ENCODE data around the gene HDGFL2.
A peak's percentile ranks its signal among the peaks of the same experiment; 100 is the strongest.

Gene HDGFL2

DNA sequence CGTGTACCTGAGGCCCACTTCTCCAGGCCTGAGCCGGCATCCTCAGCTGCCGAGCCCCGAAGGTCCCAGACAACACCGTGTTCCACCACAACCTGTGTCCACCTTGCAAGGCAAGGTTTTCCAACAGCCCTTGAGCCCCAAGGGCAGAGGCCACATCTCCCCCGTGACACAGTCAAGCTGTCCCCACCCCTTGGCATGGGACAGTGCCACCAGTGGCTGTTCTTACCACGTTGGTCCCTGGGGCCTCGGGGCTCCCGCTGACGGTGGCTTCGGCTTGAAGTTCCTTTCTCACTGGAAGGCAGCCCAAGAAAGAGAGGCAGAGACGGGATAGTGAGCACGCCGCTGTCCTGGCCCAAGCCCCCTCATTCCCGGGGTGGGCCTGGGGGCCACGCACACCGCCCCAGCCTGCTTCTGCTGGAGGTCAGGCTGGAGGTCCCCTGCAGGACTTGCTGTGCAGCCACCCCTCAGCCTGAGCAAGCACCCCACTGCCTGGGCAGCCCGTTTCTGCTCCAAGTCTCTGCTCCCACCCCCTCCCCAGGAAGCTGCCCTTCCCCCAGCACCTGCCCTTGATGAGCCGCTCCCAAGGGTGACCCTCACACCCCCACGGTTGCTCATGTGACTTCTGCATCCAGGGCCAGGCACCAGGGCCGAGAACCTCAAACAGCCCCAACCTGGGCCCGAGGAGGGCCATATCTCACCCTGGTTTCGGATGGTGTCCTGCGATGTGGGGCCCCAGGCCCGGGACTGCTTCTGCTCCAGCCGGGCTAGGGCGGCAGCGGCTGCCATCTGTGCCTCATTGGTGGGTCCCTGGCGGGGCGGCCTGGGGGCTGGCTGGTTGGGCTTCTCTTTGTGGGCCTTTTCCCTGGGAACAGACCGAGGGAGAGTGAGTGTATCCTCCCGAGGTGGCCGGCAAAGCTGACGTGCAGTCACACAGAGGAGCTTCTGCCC, 18.6 kb upstream of the HDGFL2 start:
- no peak for DNase-seq
- Mint-ChIP-seq H3K9me3 (no peaks in the 10 kb centered on the region), H3K27ac (no peak overlapping the region), H3K27me3 (peaks cover 2% of the 10 kb centered on the region), H3K36me3 (ENCODE audit: low read depth) (peaks cover 9% of the 10 kb centered on the region), H3K4me1 (peaks cover 16% of the 10 kb centered on the region), H3K4me3 (no peak overlapping the region)
- ATAC-seq = no peak

DNA sequence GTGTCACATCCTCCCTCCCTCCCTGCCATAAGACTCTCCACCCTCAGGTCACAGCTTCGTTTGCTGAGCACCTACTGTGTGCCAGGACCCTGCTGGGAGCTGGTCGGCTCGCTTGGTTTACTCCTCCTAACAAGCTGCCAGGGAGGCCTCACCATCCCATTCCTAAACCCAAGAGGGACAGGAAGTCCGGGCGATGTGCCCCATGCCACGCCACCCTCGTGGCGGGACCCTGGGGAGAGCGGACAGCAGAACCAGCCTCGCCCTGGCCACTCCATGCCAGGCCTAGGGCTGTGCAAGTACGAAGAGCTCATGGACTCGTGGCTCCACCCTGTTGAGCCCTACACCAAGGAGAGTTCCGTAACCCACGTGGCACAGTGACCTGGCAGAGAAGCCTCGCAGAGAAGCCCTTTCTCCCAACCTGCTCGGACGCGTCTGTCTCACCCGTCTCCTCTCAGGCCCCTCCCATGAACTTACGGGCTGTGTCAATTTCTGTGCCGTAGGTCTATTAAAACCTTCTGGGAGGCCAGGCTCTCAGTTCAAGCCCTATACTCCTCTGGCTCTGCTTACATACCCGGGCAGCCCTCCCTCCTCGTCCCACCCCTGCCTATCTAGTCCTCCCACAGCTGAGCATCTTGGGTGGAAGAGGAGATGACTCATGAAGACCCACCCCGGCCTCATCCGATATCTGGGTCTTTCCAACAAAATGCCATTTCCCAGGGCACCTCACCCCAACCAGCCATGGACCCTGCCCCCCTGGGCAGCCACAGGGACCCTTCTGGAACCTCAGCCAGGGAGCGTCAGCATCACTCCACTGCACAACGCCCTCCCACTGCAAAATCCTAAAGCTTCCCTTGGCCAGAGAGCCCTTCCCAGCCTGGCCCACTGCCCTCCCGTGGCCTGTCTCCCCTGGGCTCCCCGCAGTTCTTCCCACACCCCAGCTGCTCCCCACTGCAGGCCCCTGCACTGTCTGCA, 17.1 kb upstream of the HDGFL2 start:
- peak overlapping the region; percentile 54 for H3K27ac Mint-ChIP-seq
- H3K4me3 Mint-ChIP-seq = no peak overlapping the region
- H3K4me1 Mint-ChIP-seq = peaks cover 16% of the 10 kb centered on the region
- ATAC-seq (no peak), DNase-seq (no peak)
- H3K27me3 Mint-ChIP-seq = peaks cover 2% of the 10 kb centered on the region
- no peaks in the 10 kb centered on the region for H3K9me3 Mint-ChIP-seq
- H3K36me3 Mint-ChIP-seq (ENCODE audit: low read depth) = peaks cover 6% of the 10 kb centered on the region

DNA sequence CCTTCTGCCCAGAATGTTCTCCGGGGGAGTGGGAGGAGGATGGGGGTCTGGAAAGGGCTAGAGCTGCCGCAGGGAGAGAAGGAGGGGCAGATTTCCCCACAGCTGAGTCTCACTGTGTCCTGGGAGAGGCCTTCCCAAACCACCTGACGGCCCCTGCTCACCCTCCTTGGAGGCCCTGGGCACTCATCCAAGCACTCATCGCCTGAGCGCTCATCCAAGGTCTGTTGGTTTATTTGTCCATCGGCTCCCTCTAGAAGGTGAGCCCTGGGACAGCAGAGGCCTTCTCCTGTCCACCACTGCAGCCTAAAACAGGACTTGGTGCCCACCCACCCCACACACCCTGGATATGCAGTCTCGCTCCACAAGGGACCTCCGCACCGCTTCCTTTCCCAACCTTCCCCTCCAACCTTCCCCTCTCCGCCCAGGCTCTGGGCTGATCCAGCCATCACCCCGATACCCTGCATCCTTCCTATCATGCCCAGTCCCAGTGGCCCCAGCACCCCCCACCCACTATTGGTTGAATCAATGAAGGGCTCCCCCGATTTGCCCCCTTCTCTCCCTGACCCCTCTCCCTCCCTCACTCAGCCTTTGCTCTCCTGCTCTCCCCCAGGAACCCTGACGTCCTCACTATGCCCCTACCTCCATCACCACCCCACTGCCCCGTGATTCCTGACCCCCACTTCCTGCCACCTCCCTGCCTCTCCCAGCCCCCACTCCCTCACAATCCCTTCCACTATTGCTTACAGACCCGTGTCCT, 16.2 kb upstream of the HDGFL2 start:
- Mint-ChIP-seq H3K27me3 (peaks cover 2% of the 10 kb centered on the region), H3K9me3 (no peaks in the 10 kb centered on the region), H3K4me3 (peak overlapping the region; percentile 88), H3K4me1 (peaks cover 16% of the 10 kb centered on the region), H3K27ac (peak overlapping the region; percentile 87), H3K36me3 (ENCODE audit: low read depth) (peaks cover 3% of the 10 kb centered on the region)
- ATAC-seq (no peak), DNase-seq (no peak)

DNA sequence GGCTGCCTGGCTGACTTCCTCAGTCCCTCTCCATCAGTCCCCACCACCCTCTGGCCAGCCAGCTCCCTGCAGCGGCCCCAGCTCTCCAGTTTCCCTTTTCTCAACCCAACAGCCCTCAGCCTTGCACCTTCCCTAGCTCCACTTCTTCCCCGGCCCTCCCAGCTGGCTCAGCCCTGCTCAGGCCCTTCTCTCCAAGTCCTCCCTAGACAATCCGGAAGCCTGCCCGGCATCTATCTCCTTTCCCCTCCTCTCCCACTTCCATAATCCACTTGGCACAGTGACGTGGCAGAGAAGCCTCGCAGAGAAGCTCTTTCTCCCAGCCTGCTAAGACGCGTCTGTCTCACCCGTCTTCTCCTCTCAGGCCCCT, 15.6 kb upstream of the HDGFL2 start:
- peaks cover 2% of the 10 kb centered on the region for H3K27me3 Mint-ChIP-seq
- no peak for DNase-seq
- peaks cover 16% of the 10 kb centered on the region for H3K4me1 Mint-ChIP-seq
- ATAC-seq = no peak
- no peaks in the 10 kb centered on the region for H3K9me3 Mint-ChIP-seq
- peak overlapping the region; percentile 88 for H3K4me3 Mint-ChIP-seq
- H3K27ac Mint-ChIP-seq = peak overlapping the region; percentile 87
- peaks cover 1% of the 10 kb centered on the region for H3K36me3 Mint-ChIP-seq (ENCODE audit: low read depth)

DNA sequence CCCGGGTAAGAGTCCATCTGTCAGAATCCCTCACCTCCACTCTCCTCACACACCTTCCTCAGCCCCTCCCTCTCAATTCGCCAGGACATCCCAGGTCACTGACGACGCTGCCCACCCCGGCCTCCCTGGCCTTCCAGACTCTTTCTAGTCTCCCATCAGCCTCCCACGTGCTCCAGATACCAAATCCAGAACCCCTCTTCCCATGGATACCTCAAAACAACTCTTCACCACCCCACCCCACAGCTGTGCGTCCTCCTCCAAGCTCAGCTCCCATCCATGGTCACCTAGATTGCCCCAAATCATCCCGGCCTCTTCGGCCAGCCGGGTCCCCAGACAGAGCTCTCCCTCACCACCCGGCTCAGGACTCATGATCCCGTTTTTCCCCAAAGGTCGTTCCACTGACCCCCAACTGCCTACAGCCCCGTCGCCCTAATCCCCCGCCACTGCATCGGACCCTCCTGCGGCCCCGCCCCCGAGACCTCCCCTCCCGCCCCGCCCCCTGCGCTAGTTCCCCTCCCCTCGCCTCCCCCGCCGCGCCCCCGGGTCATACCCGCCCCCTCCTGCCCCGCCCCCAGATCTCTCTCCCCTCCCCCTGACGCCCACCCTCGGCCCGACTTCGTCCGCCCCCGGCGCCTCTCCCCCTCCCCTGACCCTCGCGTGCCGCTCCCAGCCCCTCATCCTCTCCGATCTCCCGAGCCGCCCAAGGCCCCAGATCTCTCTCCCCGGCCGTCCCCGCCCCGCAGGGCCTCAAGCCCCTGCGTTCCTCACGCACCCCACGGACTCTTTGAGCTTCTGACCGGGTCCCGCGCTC, 15.0 kb upstream of the HDGFL2 start:
- Mint-ChIP-seq H3K4me3 (peak overlapping the region; percentile 88), H3K4me1 (peaks cover 16% of the 10 kb centered on the region), H3K36me3 (ENCODE audit: low read depth) (no peaks in the 10 kb centered on the region), H3K27ac (peak overlapping the region; percentile 95), H3K27me3 (peaks cover 2% of the 10 kb centered on the region), H3K9me3 (no peaks in the 10 kb centered on the region)
- ATAC-seq = peak; percentile 15
- peak; percentile 46 for DNase-seq

DNA sequence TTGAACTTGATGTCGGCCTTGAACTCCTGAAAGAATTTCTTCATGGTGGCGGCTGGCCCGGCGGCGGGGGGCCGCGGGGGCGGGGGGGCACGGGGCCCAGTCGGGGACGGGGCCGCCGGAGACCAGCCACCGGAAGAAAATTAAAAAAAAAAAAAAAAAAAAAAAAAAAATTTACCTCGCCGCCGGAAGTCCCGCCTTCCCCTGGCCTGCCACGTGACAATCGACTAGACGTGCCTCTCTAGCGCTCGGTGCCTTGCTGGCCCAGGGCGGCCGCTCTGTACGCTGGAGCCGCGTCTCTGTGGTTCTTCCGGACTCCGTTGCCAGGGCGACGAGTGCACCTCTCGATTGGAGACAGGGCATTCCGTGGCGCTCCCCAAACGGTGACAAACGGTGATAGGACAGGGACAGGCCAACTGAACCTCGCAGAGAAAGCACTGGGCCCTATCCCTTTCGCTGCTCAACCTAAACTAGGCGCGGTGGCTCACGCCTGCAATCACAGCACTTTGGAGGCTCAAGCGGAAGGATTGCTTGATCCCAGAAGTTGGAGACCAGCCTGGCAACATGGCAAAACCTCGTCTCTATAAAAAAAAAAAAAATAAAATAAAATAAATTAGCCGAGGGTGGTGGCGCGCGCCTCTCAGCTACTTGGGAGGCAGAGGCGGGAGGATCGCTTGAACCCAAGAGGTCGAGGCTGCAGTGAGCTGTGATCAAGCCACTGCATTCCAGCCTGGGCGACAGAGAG, 14.3 kb upstream of the HDGFL2 start, which contains the start of gene UBXN6:
Gene UBXN6 (minus strand): TSS at position 141 of the 742 bp plus-strand sequence. CDS start 97 bp downstream, at position 44.
- Mint-ChIP-seq H3K9me3 (no peaks in the 10 kb centered on the region), H3K4me1 (peaks cover 16% of the 10 kb centered on the region), H3K4me3 (peak within 1 kb of the TSS; percentile 88), H3K27me3 (peaks cover 2% of the 10 kb centered on the region), H3K36me3 (ENCODE audit: low read depth) (no peaks in the 10 kb centered on the region), H3K27ac (peak within 1 kb of the TSS; percentile 95)
- ATAC-seq = peak; percentile 97
- DNase-seq = peak; percentile 97

DNA sequence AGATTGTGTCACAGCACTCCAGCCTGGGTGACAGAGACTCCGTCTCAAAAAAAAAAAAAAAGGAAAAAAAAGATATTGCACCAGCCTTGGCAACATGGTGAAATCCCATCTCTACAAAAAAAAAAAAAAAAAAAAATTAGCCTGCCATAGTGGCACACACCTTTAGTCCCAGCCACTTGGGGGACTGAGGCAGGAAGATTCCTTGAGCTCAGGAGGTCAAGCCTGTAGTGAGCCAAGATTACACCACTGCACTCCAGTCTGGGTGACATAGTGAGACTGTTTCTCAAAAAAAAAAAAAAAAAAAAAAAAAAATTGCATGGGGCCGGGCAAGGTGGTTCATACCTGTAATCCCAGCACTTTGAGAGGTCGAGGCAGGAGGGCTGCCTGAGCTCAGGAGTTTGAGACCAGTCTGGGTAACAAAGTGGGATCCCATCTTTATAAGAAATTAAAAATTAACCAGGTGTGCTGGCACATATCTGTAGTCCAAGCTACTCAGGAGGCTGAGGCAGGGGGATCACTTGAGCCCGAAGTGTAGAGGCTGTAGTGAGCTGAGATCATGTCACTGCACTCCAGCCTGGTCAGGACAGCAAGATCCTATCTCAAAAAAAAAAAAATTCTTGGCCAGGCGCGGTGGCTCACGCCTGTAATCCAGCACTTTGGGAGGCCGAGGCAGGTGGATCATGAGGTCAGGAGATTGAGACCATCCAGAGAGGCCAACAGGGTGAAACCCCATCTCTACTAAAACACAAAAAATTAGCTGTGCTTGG, 7.1 kb upstream of the HDGFL2 start:
- DNase-seq = no peak
- no peaks in the 10 kb centered on the region for H3K9me3 Mint-ChIP-seq

DNA sequence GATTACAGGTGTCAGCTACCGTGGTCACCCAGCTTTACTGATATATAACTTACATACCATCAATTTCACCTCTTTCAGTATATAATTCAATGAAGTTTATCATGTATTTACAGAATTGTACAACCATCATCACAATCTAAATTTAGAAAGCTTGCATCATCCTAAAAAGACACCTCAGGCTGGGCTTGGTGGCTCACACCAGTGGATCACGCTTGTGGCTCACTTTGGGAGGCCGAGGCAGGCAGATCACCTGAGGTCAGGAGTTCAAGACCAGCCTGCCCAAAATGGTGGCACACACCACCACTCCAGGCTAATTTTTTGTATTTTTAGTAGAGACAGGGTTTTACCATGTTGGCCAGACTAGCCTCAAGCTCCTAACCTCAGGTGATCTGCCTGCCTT, 4.3 kb upstream of the HDGFL2 start:
- no peak overlapping the region for H3K27ac Mint-ChIP-seq
- H3K4me3 Mint-ChIP-seq = no peak overlapping the region
- H3K4me1 Mint-ChIP-seq = peaks cover 5% of the 10 kb centered on the region
- DNase-seq (no peak), ATAC-seq (no peak)
- H3K36me3 Mint-ChIP-seq (ENCODE audit: low read depth) = no peaks in the 10 kb centered on the region
- no peaks in the 10 kb centered on the region for H3K27me3 Mint-ChIP-seq
- H3K9me3 Mint-ChIP-seq = no peaks in the 10 kb centered on the region

More for the DNA sequence above, 7.1 kb upstream of the HDGFL2 start:
- ATAC-seq = no peak
- H3K4me1 Mint-ChIP-seq = no peaks in the 10 kb centered on the region
- H3K36me3 Mint-ChIP-seq (ENCODE audit: low read depth) = no peaks in the 10 kb centered on the region
- no peak overlapping the region for H3K27ac Mint-ChIP-seq
- H3K4me3 Mint-ChIP-seq = no peak overlapping the region
- H3K27me3 Mint-ChIP-seq = no peaks in the 10 kb centered on the region

DNA sequence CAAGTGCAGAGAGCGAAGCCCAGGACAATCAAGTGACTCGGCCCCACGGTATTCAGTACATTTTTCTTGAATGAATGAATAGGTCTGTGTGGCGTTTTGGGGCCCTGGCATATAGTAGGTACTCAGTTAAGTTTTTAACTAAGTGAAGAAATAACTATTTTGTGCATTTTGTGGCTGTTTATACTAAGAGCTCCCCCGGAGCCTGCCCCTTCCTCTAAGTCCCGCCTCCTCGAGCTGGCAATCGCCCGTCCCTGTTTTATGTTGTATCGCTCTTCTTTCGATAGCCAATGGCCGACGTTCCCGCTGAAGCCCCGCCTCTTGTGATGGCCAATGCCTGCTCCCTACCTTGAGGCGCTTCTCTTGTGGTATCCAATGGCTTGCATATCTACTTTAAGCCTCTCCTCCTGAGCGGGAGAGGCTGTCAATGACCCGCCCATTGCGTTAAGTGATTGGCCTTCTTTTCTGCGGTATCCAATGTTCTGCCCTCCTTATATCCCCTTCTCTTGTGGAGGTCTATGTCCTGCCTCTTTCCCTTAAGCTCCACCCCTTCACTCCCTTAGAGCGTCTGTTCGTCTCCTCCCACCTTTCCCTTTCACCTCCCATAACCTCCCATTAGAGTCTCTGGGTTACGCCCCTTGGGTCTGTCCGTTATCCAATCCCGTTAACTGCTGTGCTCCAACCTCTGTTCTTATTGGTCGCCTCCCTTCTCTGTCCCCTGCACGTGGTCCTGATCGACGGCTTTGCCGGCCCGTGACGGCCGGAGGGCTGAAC, 509 bp upstream of the HDGFL2 start:
- ATAC-seq = peak; percentile 95
- no peak overlapping the region for H3K4me3 Mint-ChIP-seq
- H3K4me1 Mint-ChIP-seq = peaks cover 16% of the 10 kb centered on the region
- no peaks in the 10 kb centered on the region for H3K27me3 Mint-ChIP-seq
- peaks cover 2% of the 10 kb centered on the region for H3K36me3 Mint-ChIP-seq (ENCODE audit: low read depth)
- H3K9me3 Mint-ChIP-seq = no peaks in the 10 kb centered on the region
- H3K27ac Mint-ChIP-seq = no peak overlapping the region
- DNase-seq = peak; percentile 96

DNA sequence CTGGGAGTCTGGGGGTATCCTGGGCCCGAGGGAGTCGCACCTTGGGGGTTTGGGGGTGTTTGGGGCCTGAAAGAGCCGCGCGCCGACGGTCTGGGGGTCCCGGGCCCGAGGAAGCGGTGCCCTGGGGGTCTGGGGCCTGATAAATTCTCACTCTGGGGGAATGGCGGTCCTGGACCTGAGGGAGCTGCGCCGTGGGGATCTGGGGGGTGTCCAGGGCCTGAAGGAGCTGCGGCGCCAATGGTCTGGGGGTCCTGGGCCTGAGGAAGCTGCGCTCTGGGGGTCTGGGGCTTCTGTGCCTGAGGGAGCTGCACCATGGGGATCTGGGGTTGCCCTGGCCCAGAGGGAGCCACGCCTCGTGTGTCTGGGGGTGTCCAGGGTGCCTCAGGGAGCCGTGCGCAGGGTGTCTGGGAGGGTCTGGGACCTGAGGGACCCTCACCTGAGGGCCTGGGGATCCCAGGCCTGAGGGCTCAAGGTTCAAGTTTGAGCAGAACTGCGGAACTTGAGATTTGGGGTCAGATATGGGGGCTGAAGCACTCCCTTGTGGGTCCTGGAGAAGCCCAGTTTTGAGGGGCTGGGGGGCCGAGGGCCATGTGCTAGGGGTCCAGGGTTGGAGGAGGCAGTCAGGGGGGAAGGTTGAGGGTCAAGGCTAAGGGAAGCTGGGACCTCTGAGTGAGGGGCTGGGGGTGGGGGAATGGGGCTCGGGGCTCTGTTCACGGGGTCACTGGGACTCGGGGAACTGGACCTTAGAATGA, 1.1 kb downstream of the HDGFL2 start:
- Mint-ChIP-seq H3K4me3 (peak overlapping the region; percentile 75), H3K4me1 (peaks cover 16% of the 10 kb centered on the region), H3K9me3 (no peaks in the 10 kb centered on the region), H3K27ac (no peak overlapping the region), H3K36me3 (ENCODE audit: low read depth) (peaks cover 2% of the 10 kb centered on the region), H3K27me3 (no peaks in the 10 kb centered on the region)
- DNase-seq (no peak), ATAC-seq (no peak)

DNA sequence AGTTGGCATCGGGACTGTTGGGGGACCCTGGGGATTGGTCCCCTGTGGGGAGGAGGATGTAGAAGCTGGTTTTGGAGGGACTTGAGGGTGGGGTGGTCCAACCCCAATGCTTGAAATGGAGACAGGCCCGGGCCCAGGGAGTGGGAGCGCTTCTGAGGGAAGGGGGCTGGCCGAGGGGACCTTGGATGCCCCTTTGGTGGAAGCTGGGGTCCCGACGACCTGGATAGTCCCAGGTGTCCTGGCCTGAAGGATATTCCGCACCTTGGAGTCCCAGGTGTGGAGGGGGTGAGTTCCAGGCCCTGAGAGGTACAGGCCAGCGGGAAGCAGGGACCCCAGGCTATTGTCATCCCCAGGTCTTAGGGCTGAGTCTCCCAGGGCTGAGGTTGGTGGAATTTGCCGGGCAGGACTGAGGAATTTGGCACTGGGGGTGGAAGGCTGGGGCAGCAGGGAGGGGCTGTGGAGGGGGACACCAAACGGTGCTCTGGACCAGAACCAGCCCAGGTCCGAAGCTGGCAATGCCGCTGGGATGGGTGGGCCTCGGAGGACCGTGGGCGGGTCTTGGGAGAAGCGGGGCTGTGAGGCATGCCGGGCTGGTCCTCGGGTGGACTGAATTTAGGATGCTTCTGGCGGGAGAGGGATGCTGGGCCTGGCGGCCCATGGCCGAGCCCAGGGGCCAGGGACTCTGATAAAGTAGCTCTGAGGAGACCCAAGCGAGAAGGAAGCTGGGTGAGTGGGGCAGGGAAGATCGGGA, 1.8 kb downstream of the HDGFL2 start:
- Mint-ChIP-seq H3K27ac (peak overlapping the region; percentile 39), H3K36me3 (ENCODE audit: low read depth) (peaks cover 2% of the 10 kb centered on the region), H3K4me3 (peak overlapping the region; percentile 75), H3K4me1 (peaks cover 16% of the 10 kb centered on the region), H3K27me3 (no peaks in the 10 kb centered on the region), H3K9me3 (no peaks in the 10 kb centered on the region)
- DNase-seq = no peak
- ATAC-seq = no peak

All from activated naive CD8-positive, alpha-beta T cell treated with anti-CD3 and anti-CD28 coated beads, Interleukin-2, amount 50 U/mL, for 24 hours (primary cell).